ENCODE data around the gene KRT84.
A peak's percentile ranks its signal among the peaks of the same experiment; 100 is the strongest.

KRT84 gene

DNA sequence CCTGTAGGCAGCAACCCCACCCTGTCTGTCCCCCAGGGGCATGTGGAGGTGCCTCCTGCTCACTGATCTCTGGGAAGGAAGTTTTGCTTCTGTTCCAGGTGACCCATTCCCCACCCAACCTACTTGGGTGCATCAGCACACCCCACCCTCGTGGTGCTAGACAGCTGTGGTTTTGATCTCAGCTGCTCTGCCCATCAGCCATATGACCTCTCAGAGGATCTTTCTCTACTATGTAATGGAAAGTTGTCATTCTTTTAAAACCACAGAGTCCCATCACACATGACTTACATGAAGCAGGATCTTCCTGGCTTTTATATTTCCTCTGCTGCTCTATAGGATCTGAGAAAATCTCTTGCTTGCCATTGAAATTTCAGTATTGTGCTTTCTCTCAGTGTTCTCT is 34.2 kb upstream of the KRT84 start:
- H3K4me3 ChIP-seq (replicated peaks in 1 of 2; ENCODE audit: low read depth in 2 of 2, low read length in 2 of 2): no peak overlapping the region
- no peak for TF ChIP-seq CTCF (IDR thresholded peaks at IDR 0.05; ENCODE audit: low read depth, low read length)
- no peak for DNase-seq (ENCODE audit: low read depth in 2 of 2)

GRCh38 chr12:52418576-52419110 is 33.2 kb upstream of the KRT84 start:
- no peak for DNase-seq (ENCODE audit: low read depth in 2 of 2)
- no peak overlapping the region for H3K4me3 ChIP-seq (replicated peaks in 1 of 2; ENCODE audit: low read depth in 2 of 2, low read length in 2 of 2)
- no peak for TF ChIP-seq CTCF (IDR thresholded peaks at IDR 0.05; ENCODE audit: low read depth, low read length)

DNA sequence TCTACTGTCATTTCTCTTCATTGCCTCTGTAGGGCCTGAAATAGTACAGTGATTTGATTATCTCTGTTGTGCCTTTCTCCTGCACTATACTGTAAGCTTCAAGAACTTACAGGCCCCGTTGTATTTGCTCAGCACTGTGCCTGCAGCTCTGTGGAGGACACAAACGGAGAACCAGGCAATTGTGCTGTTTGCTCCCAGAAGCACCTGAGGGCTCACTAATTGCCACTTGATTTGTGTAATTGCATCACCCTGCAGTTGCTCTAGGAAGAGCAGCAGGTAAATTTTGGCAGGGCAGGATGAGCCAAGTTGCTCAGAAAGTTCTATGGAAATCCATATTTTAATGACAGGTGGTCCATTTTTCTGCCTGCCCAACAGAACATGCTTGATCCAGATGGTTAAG is 32.3 kb upstream of the KRT84 start:
- no peak for TF ChIP-seq CTCF (IDR thresholded peaks at IDR 0.05; ENCODE audit: low read depth, low read length)
- DNase-seq (ENCODE audit: low read depth in 2 of 2): no peak
- no peak overlapping the region for H3K4me3 ChIP-seq (replicated peaks in 1 of 2; ENCODE audit: low read depth in 2 of 2, low read length in 2 of 2)

DNA sequence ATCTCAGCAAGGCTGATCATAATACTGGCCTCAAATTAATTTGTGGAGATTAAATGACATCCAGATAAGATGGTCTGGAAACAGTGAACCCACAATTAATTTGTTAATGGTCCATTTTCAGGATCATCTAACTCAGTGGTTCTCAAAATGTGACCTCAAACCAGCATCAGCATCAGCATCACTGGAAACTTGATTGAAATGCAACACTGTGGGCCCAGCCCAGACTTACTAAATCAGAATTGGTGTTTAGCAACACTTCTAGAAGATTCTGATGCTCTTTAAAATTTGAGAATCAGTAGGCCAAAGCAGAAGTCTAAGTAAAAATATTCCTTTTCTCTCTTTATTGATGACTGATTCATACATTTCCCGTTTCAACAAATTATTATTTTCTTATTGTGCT is 31.3 kb upstream of the KRT84 start:
- no peak overlapping the region for H3K4me3 ChIP-seq (replicated peaks in 1 of 2; ENCODE audit: low read depth in 2 of 2, low read length in 2 of 2)
- TF ChIP-seq CTCF (IDR thresholded peaks at IDR 0.05; ENCODE audit: low read depth, low read length): no peak
- DNase-seq (ENCODE audit: low read depth in 2 of 2): no peak

GRCh38 chr12:52415870-52416750 is 30.7 kb upstream of the KRT84 start:
- no peak overlapping the region for H3K4me3 ChIP-seq (replicated peaks in 1 of 2; ENCODE audit: low read depth in 2 of 2, low read length in 2 of 2)

DNA sequence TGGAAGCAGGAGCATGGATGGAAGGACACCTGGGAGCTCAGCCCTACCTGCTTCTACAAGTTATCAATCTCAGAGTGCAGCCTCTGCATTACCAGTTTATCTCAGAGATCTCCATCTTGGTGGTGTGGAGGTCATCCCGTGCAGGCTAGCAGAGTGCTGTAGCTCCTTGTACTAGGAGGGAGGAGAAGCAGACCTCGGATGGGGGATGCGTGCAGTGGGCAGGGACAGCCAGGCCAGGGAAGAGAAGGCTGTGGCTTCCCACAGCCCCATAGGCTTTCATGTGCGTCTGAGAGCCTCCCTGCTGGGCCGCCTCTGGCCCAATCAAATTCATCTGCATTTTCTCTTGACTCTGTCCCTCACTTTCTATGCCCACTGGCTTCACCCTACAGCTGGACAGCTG is 29.5 kb upstream of the KRT84 start:
- H3K4me3 ChIP-seq (replicated peaks in 1 of 2; ENCODE audit: low read depth in 2 of 2, low read length in 2 of 2): no peak overlapping the region
- TF ChIP-seq CTCF (IDR thresholded peaks at IDR 0.05; ENCODE audit: low read depth, low read length): no peak
- DNase-seq (ENCODE audit: low read depth in 2 of 2): no peak

More at GRCh38 chr12:52415870-52416750, 30.7 kb upstream of the KRT84 start:
- no peak for TF ChIP-seq CTCF (IDR thresholded peaks at IDR 0.05; ENCODE audit: low read depth, low read length)
- peak; percentile 92 to 96 for DNase-seq (ENCODE audit: low read depth in 2 of 2)
